GM12891 (cell line): ENCODE data around the gene AFF3.

Source experiments
- DNase-seq: peaks from one replicate; pipeline ENCODE4 v3.0.0; 2011; ENCODE audit warnings: low spot score; ENCODE audit not compliant: insufficient read length
- FAIRE-seq: peaks from 2 replicates; lab custom pipeline; 2011; peaks lifted over from hg19 to GRCh38; lab: Jason Lieb, UNC
- PAX5 ChIP-seq: IDR thresholded peaks from 2 replicates; pipeline ENCODE4 v1.6.1; 2011; ENCODE audit warnings: low read length, moderate library complexity, mild to moderate bottlenecking; ENCODE audit not compliant: insufficient read depth, severe bottlenecking
- POLR2A ChIP-seq: IDR thresholded peaks from 2 replicates; pipeline ENCODE4 v1.6.1; 2011; ENCODE audit warnings: low read depth, low read length, control low read depth
- POLR2AphosphoS5 ChIP-seq: IDR thresholded peaks from 2 replicates; pipeline ENCODE4 v1.6.1; 2011; ENCODE audit warnings: low read depth, low read length, control low read depth
- POU2F2 ChIP-seq: IDR thresholded peaks from 2 replicates; pipeline ENCODE4 v1.6.1; 2011; ENCODE audit warnings: low read depth, mild to moderate bottlenecking, control low read depth, low read length, moderate library complexity
- SPI1 ChIP-seq: IDR thresholded peaks from 2 replicates; pipeline ENCODE4 v1.6.1; 2011; ENCODE audit warnings: low read depth, low read length, control low read depth
- TAF1 ChIP-seq: IDR thresholded peaks from 2 replicates; pipeline ENCODE4 v1.6.1; 2011; ENCODE audit warnings: low read depth, low read length, control low read depth

AFF3 gene

GRCh38 chr2:100042562-100042961 is 99.8 kb downstream of the AFF3 start:
- FAIRE-seq (no peak), DNase-seq (no peak)
- no peak for TF ChIP-seq POU2F2
- TF ChIP-seq TAF1 = no peak
- no peak for TF ChIP-seq POLR2AphosphoS5
- TF ChIP-seq POLR2A = no peak
- no peak for TF ChIP-seq SPI1
- TF ChIP-seq PAX5 = no peak

GRCh38 chr2:100041946-100042345 is 100.4 kb downstream of the AFF3 start:
- TF ChIP-seq PAX5 (no peak), POU2F2 (no peak), POLR2A (no peak), POLR2AphosphoS5 (no peak), TAF1 (no peak), SPI1 (no peak)
- FAIRE-seq = no peak
- no peak for DNase-seq

- TF ChIP-seq POLR2A (no peak), POU2F2 (no peak), PAX5 (no peak), SPI1 (no peak), POLR2AphosphoS5 (no peak), TAF1 (no peak)
- FAIRE-seq = no peak
- DNase-seq = no peak
Observed at GRCh38 chr2:100041385-100041784, 101.0 kb downstream of the AFF3 start.

- DNase-seq (no peak), FAIRE-seq (no peak)
- TF ChIP-seq SPI1 (no peak), POU2F2 (no peak), TAF1 (no peak), POLR2AphosphoS5 (no peak), PAX5 (no peak), POLR2A (no peak)
Observed at GRCh38 chr2:100040906-100041305, 101.5 kb downstream of the AFF3 start.

GRCh38 chr2:100039291-100039980 is 103.0 kb downstream of the AFF3 start:
- no peak for DNase-seq
- TF ChIP-seq POLR2AphosphoS5 (no peak), POU2F2 (no peak), PAX5 (no peak), POLR2A (no peak), TAF1 (no peak), SPI1 (no peak)
- FAIRE-seq = no peak

GRCh38 chr2:100038011-100038410 is 104.4 kb downstream of the AFF3 start:
- no peak for TF ChIP-seq PAX5
- no peak for TF ChIP-seq POLR2AphosphoS5
- no peak for TF ChIP-seq POLR2A
- no peak for TF ChIP-seq POU2F2
- TF ChIP-seq SPI1 = no peak
- TF ChIP-seq TAF1 = no peak
- FAIRE-seq (no peak), DNase-seq (no peak)

- FAIRE-seq (no peak), DNase-seq (no peak)
- no peak for TF ChIP-seq TAF1
- TF ChIP-seq PAX5 = no peak
- TF ChIP-seq SPI1 = no peak
- TF ChIP-seq POLR2AphosphoS5 = no peak
- TF ChIP-seq POU2F2 = no peak
- TF ChIP-seq POLR2A = no peak
Observed at GRCh38 chr2:100036793-100037192, 105.6 kb downstream of the AFF3 start.

GRCh38 chr2:100036026-100036425 is 106.4 kb downstream of the AFF3 start:
- no peak for DNase-seq
- FAIRE-seq = no peak
- TF ChIP-seq SPI1 (no peak), POLR2AphosphoS5 (no peak), PAX5 (no peak), POU2F2 (no peak), TAF1 (no peak), POLR2A (no peak)

- FAIRE-seq = no peak
- TF ChIP-seq POLR2AphosphoS5 (no peak), PAX5 (no peak), POU2F2 (no peak), TAF1 (no peak), SPI1 (no peak), POLR2A (no peak)
- no peak for DNase-seq
Observed at GRCh38 chr2:100034431-100034830, 108.0 kb downstream of the AFF3 start.

- no peak for TF ChIP-seq POU2F2
- TF ChIP-seq POLR2A = no peak
- no peak for TF ChIP-seq POLR2AphosphoS5
- no peak for TF ChIP-seq TAF1
- TF ChIP-seq SPI1 = no peak
- no peak for TF ChIP-seq PAX5
- FAIRE-seq = no peak
- no peak for DNase-seq
Observed at GRCh38 chr2:100033976-100034375, 108.4 kb downstream of the AFF3 start.

- FAIRE-seq (no peak), DNase-seq (no peak)
- TF ChIP-seq PAX5 = no peak
- no peak for TF ChIP-seq SPI1
- TF ChIP-seq POLR2AphosphoS5 = no peak
- no peak for TF ChIP-seq POLR2A
- no peak for TF ChIP-seq POU2F2
- TF ChIP-seq TAF1 = no peak
Observed at GRCh38 chr2:100031604-100032003, 110.8 kb downstream of the AFF3 start.
